ENCODE data around the gene PTPRC.

Gene PTPRC

GRCh38 chr1:198678901-198679329 lies 40.1 kb downstream of the PTPRC start:
- no peak for TF ChIP-seq CTCF (IDR thresholded peaks at IDR 0.05)

- no peak for TF ChIP-seq CTCF (IDR thresholded peaks at IDR 0.05)
Measured at GRCh38 chr1:198679535-198680173, 40.8 kb downstream of the PTPRC start.

GRCh38 chr1:198680174-198680875 lies 41.5 kb downstream of the PTPRC start:
- no peak for TF ChIP-seq CTCF (IDR thresholded peaks at IDR 0.05)

DNA sequence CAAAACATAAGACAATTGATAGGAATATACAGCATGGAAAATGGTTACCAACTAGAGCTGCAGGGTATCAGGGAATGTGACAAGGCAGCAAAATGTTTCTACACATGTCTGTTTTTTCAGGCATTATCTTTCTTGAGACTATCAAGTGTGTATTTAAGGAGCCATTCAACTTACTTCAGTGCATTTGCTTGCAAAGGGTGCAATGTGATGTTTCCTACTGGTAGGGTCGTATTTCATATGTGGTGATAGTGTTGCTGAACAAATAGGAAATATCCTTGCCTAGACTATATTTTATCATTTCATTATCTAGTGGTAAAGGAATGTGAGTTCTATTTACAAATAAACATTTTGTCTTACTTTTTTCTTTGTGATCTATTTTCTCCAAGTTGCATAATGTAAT lies 42.4 kb downstream of the PTPRC start:
- no peak for TF ChIP-seq CTCF (IDR thresholded peaks at IDR 0.05)

DNA sequence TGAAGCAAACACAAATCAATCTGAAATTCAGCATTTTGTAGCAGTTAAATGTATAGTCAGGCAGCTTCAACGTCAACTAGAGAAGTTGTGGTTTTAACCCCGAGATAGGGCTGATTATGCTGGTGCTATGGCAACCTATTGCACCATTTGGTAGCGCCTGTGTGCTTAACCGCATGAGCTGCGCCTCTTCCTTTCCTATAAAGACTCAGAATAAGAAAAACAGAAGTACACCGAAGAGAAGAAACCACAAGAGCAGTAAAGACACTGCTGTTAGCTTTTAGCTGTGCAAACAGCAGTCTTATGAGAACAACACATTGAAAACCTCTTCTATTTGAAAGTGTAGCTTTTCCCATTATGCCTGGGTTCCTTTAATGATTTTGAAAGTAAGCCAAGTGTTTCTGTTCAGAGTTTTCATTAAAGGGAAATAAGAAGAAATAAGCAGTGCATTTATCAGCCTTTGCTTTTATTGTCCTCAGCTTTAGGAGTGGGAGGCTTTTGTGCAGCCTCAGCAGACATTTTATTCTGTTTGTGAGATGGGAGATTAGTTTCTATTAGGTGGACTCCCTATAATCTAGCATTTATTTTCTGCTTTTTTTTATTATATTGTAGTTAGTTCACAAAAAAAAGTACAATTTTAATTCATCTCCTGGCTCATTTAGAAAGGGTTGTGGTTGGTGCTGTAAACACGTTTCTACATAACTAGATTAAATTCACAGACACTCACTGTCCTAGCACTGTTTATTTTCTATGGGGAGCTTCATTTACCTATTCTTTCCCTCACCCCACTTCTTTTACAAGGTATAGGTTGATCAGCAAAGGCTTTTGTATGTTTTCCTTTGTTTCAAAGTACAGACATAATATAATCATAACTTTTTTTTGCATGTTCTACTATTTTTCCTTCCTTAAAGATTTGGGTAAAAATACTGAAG lies 43.3 kb downstream of the PTPRC start:
- TF ChIP-seq CTCF (IDR thresholded peaks at IDR 0.05): no peak

DNA sequence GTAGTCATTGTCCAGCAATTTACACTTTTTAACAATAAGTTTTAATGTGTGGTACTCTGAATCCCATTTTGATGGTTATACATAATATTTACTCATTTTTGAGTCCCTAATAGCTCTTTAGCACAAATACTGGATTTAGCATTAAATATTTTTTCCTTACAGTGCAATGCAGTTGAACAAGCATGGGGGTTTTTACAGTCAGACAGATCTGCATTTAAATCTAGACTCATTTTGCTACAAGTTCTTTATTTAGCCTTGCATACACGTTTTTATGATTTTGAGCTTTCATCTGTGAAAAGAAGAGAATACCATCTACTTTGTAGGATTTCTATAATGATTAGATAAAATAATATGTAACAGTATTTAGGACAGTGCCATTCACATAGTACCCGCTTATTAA lies 44.0 kb downstream of the PTPRC start:
- TF ChIP-seq CTCF (IDR thresholded peaks at IDR 0.05): no peak

GRCh38 chr1:198683449-198683848 lies 44.6 kb downstream of the PTPRC start:
- TF ChIP-seq CTCF (IDR thresholded peaks at IDR 0.05): no peak

Data from LNCAP (cell line).